Measurements from ENCODE around the gene OR52I2.
A peak's percentile ranks its signal among the peaks of the same experiment; 100 is the strongest.

The OR52I2 gene

GRCh38 chr11:4547416-4547815 lies 34.1 kb upstream of the OR52I2 start:
- H3K4me3 ChIP-seq (ENCODE audit: low read depth, low read length): no peak overlapping the region
- H3K36me3 ChIP-seq: no peaks in the 10 kb centered on the region
- H3K27ac ChIP-seq: no peak overlapping the region
- DNase-seq: no peak
- peaks cover 45% of the 10 kb centered on the region for H3K27me3 ChIP-seq (ENCODE audit: insufficient read depth, low read depth, severe bottlenecking)
- H3K9me3 ChIP-seq (ENCODE audit: severe bottlenecking): no peaks in the 10 kb centered on the region
- TF ChIP-seq CTCF (IDR thresholded peaks at IDR 0.05; ENCODE audit: low read depth, low read length): no peak

- no peak for DNase-seq
These were observed 30.1 kb upstream of the OR52I2 start for GRCh38 chr11:4551346-4551979.

GRCh38 chr11:4559527-4560440 lies 21.8 kb upstream of the OR52I2 start:
- no peak overlapping the region for H3K4me3 ChIP-seq (ENCODE audit: low read depth, low read length)
- no peaks in the 10 kb centered on the region for H3K36me3 ChIP-seq
- H3K9me3 ChIP-seq (ENCODE audit: severe bottlenecking): no peaks in the 10 kb centered on the region
- H3K27me3 ChIP-seq (ENCODE audit: insufficient read depth, low read depth, severe bottlenecking): peaks cover 68% of the 10 kb centered on the region
- no peak for TF ChIP-seq CTCF (IDR thresholded peaks at IDR 0.05; ENCODE audit: low read depth, low read length)
- no peak for DNase-seq
- no peak overlapping the region for H3K27ac ChIP-seq

More at GRCh38 chr11:4551346-4551979, 30.1 kb upstream of the OR52I2 start:
- Histone ChIP-seq H3K4me3 (ENCODE audit: low read depth, low read length) (no peak overlapping the region), H3K27me3 (ENCODE audit: insufficient read depth, low read depth, severe bottlenecking) (peaks cover 40% of the 10 kb centered on the region), H3K36me3 (no peaks in the 10 kb centered on the region), H3K27ac (no peak overlapping the region), H3K9me3 (ENCODE audit: severe bottlenecking) (no peaks in the 10 kb centered on the region)
- peak; percentile 30 for TF ChIP-seq CTCF (IDR thresholded peaks at IDR 0.05; ENCODE audit: low read depth, low read length)

- no peak for TF ChIP-seq CTCF (IDR thresholded peaks at IDR 0.05; ENCODE audit: low read depth, low read length)
- Histone ChIP-seq H3K4me3 (ENCODE audit: low read depth, low read length) (no peak overlapping the region), H3K27ac (no peak overlapping the region), H3K36me3 (no peaks in the 10 kb centered on the region), H3K9me3 (ENCODE audit: severe bottlenecking) (no peaks in the 10 kb centered on the region), H3K27me3 (ENCODE audit: insufficient read depth, low read depth, severe bottlenecking) (peaks cover 61% of the 10 kb centered on the region)
- DNase-seq: no peak
These were observed 21.1 kb upstream of the OR52I2 start for GRCh38 chr11:4560467-4560866.

GRCh38 chr11:4565371-4565770 lies 16.2 kb upstream of the OR52I2 start:
- H3K27me3 ChIP-seq (ENCODE audit: insufficient read depth, low read depth, severe bottlenecking): peaks cover 52% of the 10 kb centered on the region
- H3K4me3 ChIP-seq (ENCODE audit: low read depth, low read length): no peak overlapping the region
- H3K36me3 ChIP-seq: no peaks in the 10 kb centered on the region
- H3K9me3 ChIP-seq (ENCODE audit: severe bottlenecking): no peaks in the 10 kb centered on the region
- no peak overlapping the region for H3K27ac ChIP-seq
- DNase-seq: no peak
- TF ChIP-seq CTCF (IDR thresholded peaks at IDR 0.05; ENCODE audit: low read depth, low read length): no peak
